Stomach (tissue), 4 donors: ENCODE measurements around the gene TMEM222.

Source experiments
- CTCF ChIP-seq, 7 experiments: fragments of 450-650 bp in 4 of 7; fragments of 200-600 bp in 3 of 7; sonication (generic) in 3 of 7; IDR thresholded peaks; one replicate each; pipeline ENCODE4 v1.5.1; 2016 to 2019; ENCODE audit warnings: antibody characterized with exemption in 7 of 7, control low read depth in 2 of 7, mild to moderate bottlenecking in 1 of 7
- EP300 ChIP-seq: sonication (generic); formaldehyde crosslinking; IDR thresholded peaks from one replicate; pipeline ENCODE4 v1.6.1; 2017; ENCODE audit warnings: antibody characterized with exemption
- POLR2AphosphoS5 ChIP-seq, 3 donors: sonication (generic); formaldehyde crosslinking; IDR thresholded peaks; one replicate each; pipeline ENCODE4 v1.6.1; 2016; ENCODE audit warnings: antibody characterized with exemption in 3 of 3

- TF ChIP-seq EP300 = no peak
- no peak for TF ChIP-seq CTCF (IDR thresholded peaks at IDR 0.05)
- TF ChIP-seq POLR2AphosphoS5 (IDR thresholded peaks at IDR 0.05) = no peak
These were observed 13.8 kb downstream of the TMEM222 start for GRCh38 chr1:27335506-27336422.
